NT2/D1 (cell line): ENCODE data around the gene IPO8.

Source experiments
- SUZ12 ChIP-seq: IDR thresholded peaks from 2 replicates; pipeline ENCODE4 v1.6.1; 2011; ENCODE audit not compliant: insufficient read length, insufficient read depth; ENCODE audit errors: extremely low read depth
- YY1 ChIP-seq: IDR thresholded peaks from 2 replicates; pipeline ENCODE4 v1.6.1; 2011; ENCODE audit not compliant: insufficient read length, insufficient read depth
- ZNF274 ChIP-seq: IDR thresholded peaks from 2 replicates; pipeline ENCODE4 v1.6.1; 2011; ENCODE audit warnings: mild to moderate bottlenecking, low read depth, low read length

DNA sequence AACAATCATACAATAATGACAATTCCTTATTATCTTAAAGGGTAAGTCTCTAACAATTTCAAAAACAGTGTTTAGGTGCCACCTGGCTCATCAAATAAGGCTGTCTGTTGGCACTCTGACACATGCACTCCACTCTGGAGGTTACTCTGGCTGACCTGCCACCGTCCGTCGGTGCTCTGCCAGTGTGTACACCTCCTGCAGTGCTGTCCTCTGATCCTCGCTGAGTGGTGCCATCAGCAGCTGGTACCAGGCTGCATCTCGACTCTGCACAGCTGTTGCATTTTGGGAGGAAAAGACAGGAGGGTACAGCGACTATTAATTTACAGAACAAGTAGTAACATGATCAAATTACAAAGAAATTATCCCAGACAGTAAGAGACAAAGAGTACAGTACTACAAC is 63.9 kb downstream of the IPO8 start:
- TF ChIP-seq ZNF274 (no peak), YY1 (no peak), SUZ12 (no peak)
